Colonic mucosa (tissue), 4 donors: ENCODE results near the gene DGKI. TPM values are rescaled to one million over a fixed set of nuclear protein-coding genes. Genes with fewer than 3 reads are reported as not detected.

Experiments
- DNase-seq: peaks from one replicate; pipeline ENCODE4 v3.0.0-alpha.2; 2020
- H3K27ac ChIP-seq: fragments of 200-600 bp; one replicate; pipeline ENCODE4 v1.8.0; 2021
- H3K27me3 ChIP-seq: fragments of 200-600 bp; one replicate; pipeline ENCODE4 v1.8.0; 2021
- H3K36me3 ChIP-seq: fragments of 200-600 bp; one replicate; pipeline ENCODE4 v1.8.0; 2021
- H3K4me1 ChIP-seq: fragments of 200-600 bp; one replicate; pipeline ENCODE4 v1.8.0; 2021; ENCODE audit warnings: mild to moderate bottlenecking
- H3K4me3 ChIP-seq: fragments of 200-600 bp; one replicate; pipeline ENCODE4 v1.8.0; 2021
- H3K9ac ChIP-seq, 2 donors: one replicate each; pipeline ENCODE4 v1.7.0; 2013; ENCODE audit warnings: control low read depth in 2 of 2, low read depth in 2 of 2, low read length in 2 of 2
- H3K9me3 ChIP-seq: fragments of 200-600 bp; one replicate; pipeline ENCODE4 v1.8.0; 2021
- CTCF ChIP-seq: fragments of 200-600 bp; IDR thresholded peaks from one replicate; pipeline ENCODE4 v1.8.0; 2022; ENCODE audit warnings: antibody characterized with exemption, mild to moderate bottlenecking
- intact Hi-C: fragments of 100-400 bp; cut with DNase I; formaldehyde crosslinking; loops from one replicate; pipeline ENCODE4 v1.14.1; 2022
- total RNA-seq, 2 donors: library from RNA; stranded (reverse); fragmentation: NEBNext Ultra II Directional in 1 of 2; extraction: Animal tissue kit (Norgen Biotek cat#: 25700) in 1 of 2; gene quantifications; one replicate each; pipeline ENCODE4 v1.2.1, GENCODE V29; 2021
- donor health status: healthy.
- donor health status: DM: no; HTN: no; CAD: no.
- donor health status: DM: no; HTN: no; CAD: no.

DGKI gene
- total RNA-seq, 2 donors from 2014 or later, result 0.35 to 0.67 TPM

GRCh38 chr7:137742051-137742450 lies 104.7 kb downstream of the DGKI start:
- Histone ChIP-seq H3K27me3 (no peaks in the 10 kb centered on the region), H3K4me1 (no peaks in the 10 kb centered on the region), H3K36me3 (no peaks in the 10 kb centered on the region), H3K4me3 (no peak overlapping the region), H3K9me3 (no peaks in the 10 kb centered on the region), H3K9ac (no peak overlapping the region), H3K27ac (no peak overlapping the region)
- intact Hi-C loops, result no loop called here
- DNase-seq, result no peak
- TF ChIP-seq CTCF, result no peak

- Histone ChIP-seq H3K9me3 (no peaks in the 10 kb centered on the region), H3K4me1 (no peaks in the 10 kb centered on the region), H3K4me3 (no peak overlapping the region), H3K27me3 (no peaks in the 10 kb centered on the region), H3K9ac (no peak overlapping the region), H3K36me3 (no peaks in the 10 kb centered on the region), H3K27ac (no peak overlapping the region)
- no peak for DNase-seq
- no peak for TF ChIP-seq CTCF
- intact Hi-C loops, result no loop called here
These were observed 105.3 kb downstream of the DGKI start for GRCh38 chr7:137741443-137741842.

DNA sequence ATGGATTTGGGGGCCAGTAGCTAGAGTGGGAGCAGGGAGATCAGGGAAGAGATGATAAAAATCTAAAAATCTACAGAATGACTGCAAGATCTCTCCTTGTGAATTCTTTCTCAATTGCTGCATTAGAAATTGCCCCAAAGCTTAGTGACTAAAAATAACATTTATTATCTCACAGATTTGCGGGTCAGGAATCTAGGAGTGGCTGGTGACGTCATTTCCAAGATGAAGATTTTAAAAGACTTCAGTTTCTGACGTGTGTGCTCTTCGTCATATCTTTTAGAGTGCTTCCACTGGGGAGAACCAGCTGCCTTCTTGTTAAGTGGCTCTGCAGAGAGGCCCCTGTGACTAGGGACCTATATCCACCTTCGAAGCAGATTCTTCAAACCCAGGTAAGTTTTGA lies 112.6 kb downstream of the DGKI start:
- no peaks in the 10 kb centered on the region for H3K36me3 ChIP-seq
- TF ChIP-seq CTCF, result no peak
- H3K9ac ChIP-seq, result no peak overlapping the region
- no peak overlapping the region for H3K27ac ChIP-seq
- H3K4me3 ChIP-seq, result no peak overlapping the region
- intact Hi-C loops, result no loop called here
- no peaks in the 10 kb centered on the region for H3K27me3 ChIP-seq
- DNase-seq, result no peak
- no peaks in the 10 kb centered on the region for H3K9me3 ChIP-seq
- H3K4me1 ChIP-seq, result no peaks in the 10 kb centered on the region

DNA sequence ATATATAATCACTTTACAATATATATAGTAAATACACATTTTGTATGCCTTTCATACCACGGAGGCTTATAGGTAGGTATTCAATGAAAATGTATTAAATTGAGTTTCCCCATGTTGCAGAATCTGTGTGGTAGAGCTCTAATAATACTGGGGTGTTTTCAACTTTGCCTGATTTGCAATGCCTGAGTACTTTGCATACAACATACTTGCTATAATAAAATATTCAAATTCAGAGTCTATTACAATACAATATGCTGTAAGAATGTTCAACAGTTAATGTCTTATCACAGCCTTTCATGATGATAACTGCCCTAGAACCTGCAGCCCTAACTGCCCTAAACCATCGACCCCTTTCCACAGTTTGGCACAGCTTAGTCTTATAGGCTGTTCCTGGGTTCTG lies 114.6 kb downstream of the DGKI start:
- DNase-seq, result no peak
- Histone ChIP-seq H3K4me3 (no peak overlapping the region), H3K4me1 (no peaks in the 10 kb centered on the region), H3K27me3 (no peaks in the 10 kb centered on the region), H3K9ac (no peak overlapping the region), H3K27ac (no peak overlapping the region), H3K9me3 (no peaks in the 10 kb centered on the region), H3K36me3 (no peaks in the 10 kb centered on the region)
- intact Hi-C loops, result no loop called here
- no peak for TF ChIP-seq CTCF

GRCh38 chr7:137731436-137731835 lies 115.3 kb downstream of the DGKI start:
- TF ChIP-seq CTCF, result no peak
- Histone ChIP-seq H3K4me1 (no peaks in the 10 kb centered on the region), H3K27me3 (no peaks in the 10 kb centered on the region), H3K27ac (no peak overlapping the region), H3K4me3 (no peak overlapping the region), H3K9me3 (no peaks in the 10 kb centered on the region), H3K36me3 (no peaks in the 10 kb centered on the region), H3K9ac (no peak overlapping the region)
- intact Hi-C loops, result no loop called here
- DNase-seq, result no peak

GRCh38 chr7:137728426-137728825 lies 118.3 kb downstream of the DGKI start:
- H3K27ac ChIP-seq, result no peak overlapping the region
- intact Hi-C loops, result no loop called here
- no peaks in the 10 kb centered on the region for H3K27me3 ChIP-seq

More at GRCh38 chr7:137728426-137728825, 118.3 kb downstream of the DGKI start:
- Histone ChIP-seq H3K4me3 (no peak overlapping the region), H3K9me3 (no peaks in the 10 kb centered on the region), H3K36me3 (no peaks in the 10 kb centered on the region), H3K4me1 (no peaks in the 10 kb centered on the region), H3K9ac (no peak overlapping the region)
- no peak for TF ChIP-seq CTCF
- no peak for DNase-seq
